MCF 10A (cell line): ENCODE results near the gene SATB1. TPM values are rescaled to one million over a fixed set of nuclear protein-coding genes. Genes with fewer than 3 reads are reported as not detected.

Experiments
- BruUV-seq: library from RNA; stranded (reverse); fragments of 400-500 nt; replicated peaks from 2 replicates; lab custom pipeline; 2021; lab: Mats Ljungman, UMichigan
- CTCF ChIA-PET: fragments of 300-600 bp; sonication (Branson Sonifier 250); formaldehyde crosslinking; extraction: SDS; loops from one replicate; lab custom pipeline; 2021; ENCODE audit warnings: antibody characterized with exemption, inconsistent platforms; lab: Yijun Ruan, JAX
- POLR2A ChIA-PET: fragments of 300-600, 350-650 bp; sonication (Branson Sonifier 250); formaldehyde crosslinking; extraction: SDS; loops from one replicate; lab custom pipeline; 2020; ENCODE audit warnings: antibody characterized with exemption, inconsistent platforms; lab: Yijun Ruan, JAX
- DNase-seq: peaks from one replicate; pipeline ENCODE4 v3.0.0-alpha.2; 2018; ENCODE audit not compliant: unreplicated experiment
- H3K27ac Mint-ChIP-seq: one replicate; pipeline ENCODE4 v1.8.0; 2022; ENCODE audit warnings: mild to moderate bottlenecking, low read depth, mixed read lengths; ENCODE audit not compliant: unreplicated experiment
- H3K27me3 Mint-ChIP-seq: one replicate; pipeline ENCODE4 v1.8.0; 2022; ENCODE audit warnings: mixed read lengths; ENCODE audit not compliant: insufficient read depth, unreplicated experiment
- H3K36me3 Mint-ChIP-seq: one replicate; pipeline ENCODE4 v1.8.0; 2022; ENCODE audit warnings: mild to moderate bottlenecking, moderate library complexity, mixed read lengths; ENCODE audit not compliant: insufficient read depth, unreplicated experiment
- H3K4me1 Mint-ChIP-seq: one replicate; pipeline ENCODE4 v1.8.0; 2022; ENCODE audit warnings: mixed read lengths; ENCODE audit not compliant: insufficient read depth, unreplicated experiment
- H3K4me3 Mint-ChIP-seq: one replicate; pipeline ENCODE4 v1.8.0; 2022; ENCODE audit warnings: mild to moderate bottlenecking, moderate library complexity, mixed read lengths; ENCODE audit not compliant: unreplicated experiment
- H3K9me3 Mint-ChIP-seq: one replicate; pipeline ENCODE4 v1.8.0; 2022; ENCODE audit warnings: mixed read lengths; ENCODE audit not compliant: unreplicated experiment
- CTCF ChIP-seq: fragments of 200-600 bp; IDR thresholded peaks from one replicate; pipeline ENCODE4 v1.8.0; 2022; ENCODE audit warnings: antibody characterized with exemption, mild to moderate bottlenecking; ENCODE audit not compliant: unreplicated experiment
- intact Hi-C: fragments of 100-400 bp; cut with micrococcal nuclease; formaldehyde crosslinking; loops from 2 replicates; pipeline ENCODE4 v1.14.1; 2022
- total RNA-seq: library from RNA; stranded (reverse); gene quantifications from 2 replicates; pipeline ENCODE4 v1.2.3, GENCODE V29; 2022

Gene SATB1
- total RNA-seq, 1 experiment from 2014 or later: 0.23 TPM

- ChIA-PET POLR2A (no interaction called here), CTCF (interaction anchor here (0.6 kb wide), 2 partner anchors 8 to 557 kb away, joined by 3 read pairs; no protein-coding TSS in a partner anchor)
- no peak overlapping the region for H3K27ac Mint-ChIP-seq
- H3K4me1 Mint-ChIP-seq: no peaks in the 10 kb centered on the region
- no peaks in the 10 kb centered on the region for H3K9me3 Mint-ChIP-seq
- H3K4me3 Mint-ChIP-seq: no peak overlapping the region
- no peaks in the 10 kb centered on the region for H3K36me3 Mint-ChIP-seq
- H3K27me3 Mint-ChIP-seq: peaks cover 60% of the 10 kb centered on the region
- no peak for TF ChIP-seq CTCF
- no TSS peak for BruUV-seq
- intact Hi-C loops: no loop called here
- DNase-seq: no peak
These were observed 80.7 kb downstream of the SATB1 start for GRCh38 chr3:18344306-18345014.

DNA sequence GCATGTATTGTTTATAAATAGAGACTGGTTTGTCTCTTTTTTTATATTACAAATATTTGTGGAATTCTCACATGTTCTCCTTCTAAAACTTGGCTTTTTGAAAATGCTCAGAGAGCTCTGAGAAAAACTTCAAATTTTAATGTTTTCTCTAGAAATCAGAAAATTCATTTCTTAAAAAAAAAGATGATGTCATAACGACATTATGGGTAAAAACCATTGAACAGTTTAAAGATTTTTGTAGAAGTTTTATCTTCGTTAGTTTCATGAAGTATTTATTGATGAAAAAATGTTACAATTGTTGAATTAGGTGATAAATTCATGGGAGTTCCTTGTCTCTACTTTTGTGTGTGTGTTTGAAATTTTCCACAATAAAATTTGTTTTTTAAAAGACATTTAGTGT is 81.3 kb downstream of the SATB1 start:
- Mint-ChIP-seq H3K4me1 (no peaks in the 10 kb centered on the region), H3K4me3 (no peak overlapping the region), H3K27ac (no peak overlapping the region), H3K27me3 (peaks cover 55% of the 10 kb centered on the region), H3K9me3 (no peaks in the 10 kb centered on the region), H3K36me3 (no peaks in the 10 kb centered on the region)
- intact Hi-C loops: no loop called here
- no peak for TF ChIP-seq CTCF
- no peak for DNase-seq
- BruUV-seq: no TSS peak
- ChIA-PET CTCF (interaction anchor here (0.6 kb wide), 2 partner anchors 8 to 556 kb away, joined by 3 read pairs; no protein-coding TSS in a partner anchor), POLR2A (no interaction called here)

DNA sequence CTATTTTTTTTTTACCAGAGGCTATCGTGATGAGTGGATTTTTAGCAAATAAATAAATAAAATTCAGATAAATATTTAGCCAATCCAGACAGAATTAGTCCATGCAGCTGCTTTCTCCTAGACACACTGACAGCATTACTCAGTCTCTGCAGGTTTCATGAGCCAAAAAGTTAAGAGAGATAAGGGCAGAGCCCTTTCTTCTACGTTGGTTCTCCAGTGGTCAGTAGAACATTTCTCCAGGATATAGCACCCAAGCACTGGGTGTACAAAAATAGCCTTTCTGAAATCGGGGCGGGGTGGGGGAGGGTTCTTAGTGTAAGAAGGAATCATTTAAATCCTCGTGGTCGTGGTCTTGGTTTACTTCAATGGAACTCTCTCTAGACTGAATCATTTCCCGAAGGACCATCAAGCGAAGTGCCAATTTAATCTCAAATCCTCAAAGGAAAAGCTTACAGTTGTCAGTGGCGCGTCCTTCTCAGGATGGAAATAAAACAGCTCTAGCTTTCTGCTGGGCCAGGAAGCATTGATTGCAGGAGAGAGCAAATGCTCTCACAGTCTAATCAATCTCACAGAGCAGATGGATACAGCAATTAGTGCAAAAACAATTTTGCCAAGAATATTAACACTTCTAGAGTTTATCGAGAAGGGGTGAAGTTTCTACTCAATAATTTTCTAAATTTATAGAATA is 86.2 kb downstream of the SATB1 start:
- Mint-ChIP-seq H3K36me3 (no peaks in the 10 kb centered on the region), H3K9me3 (no peaks in the 10 kb centered on the region), H3K4me1 (no peaks in the 10 kb centered on the region), H3K27ac (no peak overlapping the region), H3K4me3 (no peak overlapping the region), H3K27me3 (peaks cover 51% of the 10 kb centered on the region)
- intact Hi-C loops: no loop called here
- DNase-seq: no peak
- TF ChIP-seq CTCF: no peak
- BruUV-seq: no TSS peak
- ChIA-PET POLR2A (no interaction called here), CTCF (no interaction called here)

GRCh38 chr3:18337231-18337630 is 87.9 kb downstream of the SATB1 start:
- ChIA-PET POLR2A (no interaction called here), CTCF (no interaction called here)
- H3K9me3 Mint-ChIP-seq: no peaks in the 10 kb centered on the region
- no peak overlapping the region for H3K4me3 Mint-ChIP-seq
- intact Hi-C loops: no loop called here
- H3K36me3 Mint-ChIP-seq: no peaks in the 10 kb centered on the region
- no peak overlapping the region for H3K27ac Mint-ChIP-seq
- no peaks in the 10 kb centered on the region for H3K4me1 Mint-ChIP-seq
- no TSS peak for BruUV-seq
- H3K27me3 Mint-ChIP-seq: peaks cover 43% of the 10 kb centered on the region
- no peak for DNase-seq
- no peak for TF ChIP-seq CTCF
